Prostate gland (tissue), 2 donors: ENCODE measurements around the gene ELMO3.

Experiments used
- POLR2AphosphoS5 ChIP-seq: sonication (generic); formaldehyde crosslinking; IDR thresholded peaks from one replicate; pipeline ENCODE4 v1.6.1; 2017; ENCODE audit warnings: antibody characterized with exemption
- TF ChIP-seq, protein P1 (sequence below), 4 experiments: fragments of 200-600 bp in 2 of 4; fragments of 450-650 bp in 2 of 4; sonication (generic) in 2 of 4; IDR thresholded peaks; 1 replicate in 3 of 4; 2 replicates in 1 of 4; pipeline ENCODE4 v1.5.1; 2016 to 2019; ENCODE audit warnings: antibody characterized with exemption in 4 of 4, mild to moderate bottlenecking in 2 of 4, moderate library complexity in 2 of 4

DNA sequence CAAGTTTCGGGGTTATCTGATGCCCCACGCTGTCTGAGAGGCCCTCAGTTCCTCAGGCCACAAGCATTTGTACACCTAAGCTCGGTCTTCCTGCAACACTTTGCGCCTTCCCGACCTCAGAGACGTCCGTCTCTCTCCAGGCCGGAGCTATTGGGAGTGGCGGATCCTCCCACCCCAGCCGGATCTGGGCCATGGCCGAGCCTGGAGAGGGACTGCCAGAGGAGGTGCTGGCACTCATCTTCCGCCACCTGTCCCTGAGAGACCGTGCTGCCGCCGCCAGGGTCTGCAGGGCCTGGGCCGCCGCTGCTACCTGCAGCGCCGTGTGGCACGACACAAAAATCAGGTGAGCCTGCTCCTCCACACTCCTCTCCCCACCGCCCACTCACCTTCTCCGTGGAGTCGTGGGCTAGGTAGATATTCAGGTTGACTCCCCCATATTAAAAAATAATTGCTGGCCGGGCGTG is 37.3 kb upstream of the ELMO3 start:
- TF ChIP-seq, protein P1, sequence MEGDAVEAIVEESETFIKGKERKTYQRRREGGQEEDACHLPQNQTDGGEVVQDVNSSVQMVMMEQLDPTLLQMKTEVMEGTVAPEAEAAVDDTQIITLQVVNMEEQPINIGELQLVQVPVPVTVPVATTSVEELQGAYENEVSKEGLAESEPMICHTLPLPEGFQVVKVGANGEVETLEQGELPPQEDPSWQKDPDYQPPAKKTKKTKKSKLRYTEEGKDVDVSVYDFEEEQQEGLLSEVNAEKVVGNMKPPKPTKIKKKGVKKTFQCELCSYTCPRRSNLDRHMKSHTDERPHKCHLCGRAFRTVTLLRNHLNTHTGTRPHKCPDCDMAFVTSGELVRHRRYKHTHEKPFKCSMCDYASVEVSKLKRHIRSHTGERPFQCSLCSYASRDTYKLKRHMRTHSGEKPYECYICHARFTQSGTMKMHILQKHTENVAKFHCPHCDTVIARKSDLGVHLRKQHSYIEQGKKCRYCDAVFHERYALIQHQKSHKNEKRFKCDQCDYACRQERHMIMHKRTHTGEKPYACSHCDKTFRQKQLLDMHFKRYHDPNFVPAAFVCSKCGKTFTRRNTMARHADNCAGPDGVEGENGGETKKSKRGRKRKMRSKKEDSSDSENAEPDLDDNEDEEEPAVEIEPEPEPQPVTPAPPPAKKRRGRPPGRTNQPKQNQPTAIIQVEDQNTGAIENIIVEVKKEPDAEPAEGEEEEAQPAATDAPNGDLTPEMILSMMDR (IDR thresholded peaks at IDR 0.05): peak in 1 of 4 experiments; percentile 31
- TF ChIP-seq POLR2AphosphoS5: no peak
